Vagina (tissue), 2 donors: Measurements from ENCODE around the gene SPEF1.
"Not testable (repeated sequence)": the region's sequence is repeated elsewhere in the genome, so short reads cannot be mapped to it uniquely, and the experiment has no call there.

Experiments
- POLR2A ChIP-seq, 2 donors: fragments of 450-650 bp; IDR thresholded peaks; one replicate each; pipeline ENCODE4 v1.6.1; 2017; ENCODE audit warnings: antibody characterized with exemption in 2 of 2, mild to moderate bottlenecking in 2 of 2, moderate library complexity in 2 of 2
- POLR2AphosphoS5 ChIP-seq, 2 donors: sonication (generic); formaldehyde crosslinking; IDR thresholded peaks; one replicate each; pipeline ENCODE4 v1.9.0; 2017; ENCODE audit warnings: antibody characterized with exemption in 2 of 2, mild to moderate bottlenecking in 2 of 2, low read depth in 1 of 2; ENCODE audit not compliant: insufficient read depth in 1 of 2
- TF ChIP-seq, protein P1 (sequence below), 3 experiments: fragments of 450-650 bp in 2 of 3; fragments of 200-600 bp in 1 of 3; sonication (generic) in 1 of 3; IDR thresholded peaks; one replicate each; pipeline ENCODE4 v1.5.1; 2017 to 2019; ENCODE audit warnings: antibody characterized with exemption in 3 of 3, mild to moderate bottlenecking in 2 of 3, moderate library complexity in 2 of 3

DNA sequence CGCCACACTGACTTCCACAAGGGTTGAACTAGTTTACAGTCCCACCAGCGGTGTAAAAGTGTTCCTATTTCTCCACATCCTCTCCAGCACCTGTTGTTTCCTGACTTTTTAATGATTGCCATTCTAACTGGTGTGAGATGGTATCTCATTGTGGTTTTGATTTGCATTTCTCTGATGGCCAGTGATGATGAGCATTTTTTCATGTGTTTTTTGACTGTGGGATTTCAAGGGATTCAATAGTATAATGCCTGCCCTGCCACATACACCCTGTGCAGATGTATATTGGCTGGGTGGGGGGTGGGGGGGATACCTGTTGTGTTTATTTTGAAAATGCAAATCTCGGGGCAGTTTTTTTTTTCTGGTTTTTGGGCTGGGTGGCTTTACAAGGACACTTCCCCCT, 12.9 kb upstream of the SPEF1 start:
- TF ChIP-seq, protein P1, sequence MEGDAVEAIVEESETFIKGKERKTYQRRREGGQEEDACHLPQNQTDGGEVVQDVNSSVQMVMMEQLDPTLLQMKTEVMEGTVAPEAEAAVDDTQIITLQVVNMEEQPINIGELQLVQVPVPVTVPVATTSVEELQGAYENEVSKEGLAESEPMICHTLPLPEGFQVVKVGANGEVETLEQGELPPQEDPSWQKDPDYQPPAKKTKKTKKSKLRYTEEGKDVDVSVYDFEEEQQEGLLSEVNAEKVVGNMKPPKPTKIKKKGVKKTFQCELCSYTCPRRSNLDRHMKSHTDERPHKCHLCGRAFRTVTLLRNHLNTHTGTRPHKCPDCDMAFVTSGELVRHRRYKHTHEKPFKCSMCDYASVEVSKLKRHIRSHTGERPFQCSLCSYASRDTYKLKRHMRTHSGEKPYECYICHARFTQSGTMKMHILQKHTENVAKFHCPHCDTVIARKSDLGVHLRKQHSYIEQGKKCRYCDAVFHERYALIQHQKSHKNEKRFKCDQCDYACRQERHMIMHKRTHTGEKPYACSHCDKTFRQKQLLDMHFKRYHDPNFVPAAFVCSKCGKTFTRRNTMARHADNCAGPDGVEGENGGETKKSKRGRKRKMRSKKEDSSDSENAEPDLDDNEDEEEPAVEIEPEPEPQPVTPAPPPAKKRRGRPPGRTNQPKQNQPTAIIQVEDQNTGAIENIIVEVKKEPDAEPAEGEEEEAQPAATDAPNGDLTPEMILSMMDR (IDR thresholded peaks at IDR 0.05): not testable (repeated sequence)
- not testable (repeated sequence) for TF ChIP-seq POLR2A (IDR thresholded peaks at IDR 0.05); POLR2AphosphoS5 (IDR thresholded peaks at IDR 0.05; ENCODE audit: insufficient read depth in 1 of 2, low read depth in 1 of 2)
